Esophagus (tissue), 2 donors: ENCODE measurements around the gene RPE. TPM values are rescaled to one million over a fixed set of nuclear protein-coding genes. Genes with fewer than 3 reads are reported as not detected.

Experiments used
- H3K27ac ChIP-seq, 2 donors: one replicate each; pipeline ENCODE4 v1.5.1; 2013; ENCODE audit warnings: low read depth in 2 of 2, mild to moderate bottlenecking in 2 of 2, inconsistent platforms in 1 of 2, low read length in 1 of 2, moderate library complexity in 1 of 2
- H3K27me3 ChIP-seq, 2 donors: one replicate each; pipeline ENCODE4 v1.6.1; 2013; ENCODE audit warnings: low read length in 2 of 2, control low read depth in 1 of 2, mild to moderate bottlenecking in 1 of 2; ENCODE audit not compliant: insufficient read depth in 2 of 2, control insufficient read depth in 1 of 2
- H3K36me3 ChIP-seq, 2 donors: one replicate each; pipeline ENCODE4 v1.6.1; 2013; ENCODE audit warnings: low read length in 1 of 2; ENCODE audit not compliant: control insufficient read depth in 2 of 2, insufficient read depth in 2 of 2
- H3K4me1 ChIP-seq, 2 donors: one replicate each; pipeline ENCODE4 v1.6.1; 2013; ENCODE audit warnings: low read length in 1 of 2; ENCODE audit not compliant: control insufficient read depth in 2 of 2, insufficient read depth in 2 of 2
- H3K4me3 ChIP-seq, 2 donors: one replicate each; pipeline ENCODE4 v1.5.1; 2013; ENCODE audit warnings: low read length in 2 of 2, mild to moderate bottlenecking in 2 of 2, low read depth in 1 of 2, moderate library complexity in 1 of 2
- H3K9me3 ChIP-seq, 2 donors: one replicate each; pipeline ENCODE4 v1.6.1; 2013; ENCODE audit warnings: mild to moderate bottlenecking in 2 of 2, low read depth in 1 of 2, low read length in 1 of 2, moderate library complexity in 1 of 2; ENCODE audit not compliant: control insufficient read depth in 2 of 2, insufficient read depth in 1 of 2
- WGBS, 2 donors: extraction: QIAGEN DNeasy Blood & Tissue Kit; methylation state at CpG; one replicate each; pipeline ENCODE4 v1.1.7; 2013; 5-methylcytosine and 5-hydroxymethylcytosine counted together
- polyA plus RNA-seq, 2 donors: library from polyadenylated mRNA; stranded (reverse); fragments of 200-250 nt; gene quantifications; one replicate each; pipeline ENCODE4 v1.2.3, GENCODE V29; 2013
- donor health status: healthy with polysubstance abuse.
- donor health status: Bipolar disorder and iron deficiency.

RPE gene
- polyA plus RNA-seq, 2 donors: 13.8 to 20.4 TPM

GRCh38 chr2:210028178-210028577 lies 25.7 kb downstream of the RPE start:
- Histone ChIP-seq H3K27ac (no peak overlapping the region), H3K4me1 (no peaks in the 10 kb centered on the region), H3K4me3 (no peak overlapping the region), H3K9me3 (no peaks in the 10 kb centered on the region), H3K27me3 (no peaks in the 10 kb centered on the region), H3K36me3 (peaks cover 0 to 2% of the 10 kb centered on the region in 2 donors)
- WGBS, 2 donors: 57 to 63% methylated on average over 2 of the region's 2 CpGs

DNA sequence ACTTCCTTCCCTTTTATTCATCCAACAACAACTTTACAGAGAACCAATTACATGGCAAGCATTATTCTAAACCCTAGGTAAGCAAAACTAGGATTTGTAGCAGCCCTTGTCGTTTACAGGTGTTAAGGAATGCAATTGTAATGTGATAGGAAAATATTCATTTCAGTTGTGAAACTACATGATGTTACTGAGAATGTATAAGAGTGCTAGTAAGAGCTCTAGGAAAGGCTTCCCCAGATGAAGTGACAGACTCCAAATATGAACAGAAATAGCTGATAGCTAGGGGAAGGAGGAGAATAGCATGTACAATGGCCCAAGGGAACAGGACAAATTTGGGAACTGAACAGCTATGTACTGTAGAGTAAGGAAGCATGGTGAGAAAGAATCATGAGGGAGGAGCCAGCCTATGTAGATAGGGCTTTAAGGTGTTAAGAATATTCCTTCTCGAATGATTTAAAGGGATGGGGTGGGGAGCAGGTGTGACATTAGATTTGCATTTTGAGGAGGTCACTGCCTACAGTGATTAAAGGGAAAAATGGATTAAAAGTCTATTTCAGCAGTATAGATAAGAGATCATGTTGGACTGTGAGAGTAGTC lies 31.7 kb downstream of the RPE start:
- Histone ChIP-seq H3K36me3 (no peaks in the 10 kb centered on the region), H3K27ac (no peak overlapping the region), H3K4me1 (no peaks in the 10 kb centered on the region), H3K4me3 (no peak overlapping the region), H3K9me3 (no peaks in the 10 kb centered on the region), H3K27me3 (no peaks in the 10 kb centered on the region)
- WGBS, 2 donors: 72 to 73% methylated on average over 2 of the region's 2 CpGs

GRCh38 chr2:210035679-210036078 lies 33.2 kb downstream of the RPE start:
- H3K27ac ChIP-seq: no peak overlapping the region
- H3K4me3 ChIP-seq: no peak overlapping the region
- H3K27me3 ChIP-seq: no peaks in the 10 kb centered on the region
- no peaks in the 10 kb centered on the region for H3K4me1 ChIP-seq
- no peaks in the 10 kb centered on the region for H3K36me3 ChIP-seq
- no peaks in the 10 kb centered on the region for H3K9me3 ChIP-seq
- WGBS, 2 donors: 93 to 95% methylated on average over 4 of the region's 4 CpGs

DNA sequence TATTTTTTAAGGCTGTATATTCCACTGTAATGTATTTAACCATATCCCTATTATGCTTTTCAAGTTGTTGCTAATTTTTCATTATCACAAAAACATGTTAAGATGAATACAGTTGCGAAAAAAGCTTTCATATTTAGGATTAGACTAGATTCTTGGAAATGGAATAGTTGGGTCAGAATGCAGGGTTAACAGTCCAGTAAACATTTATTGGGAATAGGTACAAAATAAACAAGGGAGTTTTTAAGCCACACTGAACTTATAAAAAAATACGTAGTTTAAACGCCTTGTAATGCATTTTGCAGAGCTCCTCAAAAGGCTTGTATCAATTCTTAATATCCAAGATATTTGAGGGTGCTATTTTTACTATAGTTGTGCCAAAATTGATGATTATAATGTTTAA lies 35.6 kb downstream of the RPE start:
- WGBS, 2 donors: 89 to 90% methylated on average over 3 of the region's 3 CpGs
- Histone ChIP-seq H3K36me3 (no peaks in the 10 kb centered on the region), H3K4me1 (no peaks in the 10 kb centered on the region), H3K27me3 (no peaks in the 10 kb centered on the region), H3K27ac (no peak overlapping the region), H3K9me3 (no peaks in the 10 kb centered on the region), H3K4me3 (no peak overlapping the region)

- H3K4me1 ChIP-seq: no peaks in the 10 kb centered on the region
- no peaks in the 10 kb centered on the region for H3K27me3 ChIP-seq
- peaks cover 0 to 3% of the 10 kb centered on the region in 2 donors for H3K9me3 ChIP-seq
- WGBS, 2 donors: 95 to 96% methylated on average over 2 of the region's 2 CpGs
- H3K4me3 ChIP-seq: no peak overlapping the region
- peaks cover 0 to 5% of the 10 kb centered on the region in 2 donors for H3K36me3 ChIP-seq
- H3K27ac ChIP-seq: no peak overlapping the region
Measured at GRCh38 chr2:210046851-210047500, 44.5 kb downstream of the RPE start.

- WGBS, 2 donors: 82 to 91% methylated on average over 1 of the region's 1 CpG
- Histone ChIP-seq H3K27me3 (no peaks in the 10 kb centered on the region), H3K36me3 (peaks cover 0 to 5% of the 10 kb centered on the region in 2 donors), H3K9me3 (peaks cover 0 to 3% of the 10 kb centered on the region in 2 donors), H3K4me1 (no peaks in the 10 kb centered on the region), H3K4me3 (no peak overlapping the region), H3K27ac (no peak overlapping the region)
Measured at GRCh38 chr2:210049831-210050230, 47.4 kb downstream of the RPE start.

DNA sequence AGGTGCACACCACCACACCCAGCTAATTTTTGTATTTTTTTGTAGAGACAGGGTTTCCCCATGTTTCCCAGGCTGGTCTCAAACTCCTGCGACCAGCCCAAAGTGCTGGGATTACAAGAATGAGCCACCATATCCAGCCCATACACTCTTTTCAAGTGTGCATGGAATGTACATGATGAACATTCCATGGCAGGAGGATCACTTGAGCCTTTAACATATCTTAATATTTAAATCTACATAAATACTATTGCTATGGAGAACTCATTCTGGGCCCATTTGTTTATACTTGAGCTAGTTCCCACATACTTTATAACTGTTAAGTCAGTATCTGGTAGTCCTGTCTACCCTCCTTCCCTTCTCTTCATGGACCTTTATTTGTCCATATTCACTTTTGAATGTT lies 48.4 kb downstream of the RPE start:
- no peak overlapping the region for H3K27ac ChIP-seq
- peaks cover 0 to 3% of the 10 kb centered on the region in 2 donors for H3K9me3 ChIP-seq
- H3K27me3 ChIP-seq: no peaks in the 10 kb centered on the region
- H3K4me1 ChIP-seq: no peaks in the 10 kb centered on the region
- peaks cover 0 to 7% of the 10 kb centered on the region in 2 donors for H3K36me3 ChIP-seq
- H3K4me3 ChIP-seq: no peak overlapping the region
- WGBS, 2 donors: 94 to 100% methylated on average over 1 of the region's 1 CpG

DNA sequence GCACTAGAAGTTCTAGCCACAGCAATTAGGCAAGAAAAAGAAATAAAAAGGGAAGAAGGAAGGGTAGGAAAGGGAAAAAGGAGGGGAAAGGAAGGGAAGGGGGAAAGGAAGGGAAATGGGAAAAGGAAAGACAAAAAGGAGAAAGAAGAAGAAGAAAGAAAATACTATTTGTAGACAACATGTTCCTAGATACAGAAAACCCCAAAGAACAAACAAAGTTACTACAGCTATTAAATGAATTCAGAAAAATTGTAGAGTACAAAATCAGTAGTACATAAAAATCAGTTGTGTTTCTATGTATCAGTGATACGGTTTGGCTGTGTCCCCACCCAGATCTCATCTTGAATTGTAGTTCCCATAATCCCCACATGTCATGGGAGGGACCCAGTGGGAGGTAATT lies 52.3 kb downstream of the RPE start:
- 96 to 97% methylated on average over 1 of the region's 1 CpG for WGBS, 2 donors
- Histone ChIP-seq H3K36me3 (peaks cover 0 to 5% of the 10 kb centered on the region in 2 donors), H3K27ac (no peak overlapping the region), H3K9me3 (no peaks in the 10 kb centered on the region), H3K4me1 (no peaks in the 10 kb centered on the region), H3K27me3 (no peaks in the 10 kb centered on the region), H3K4me3 (no peak overlapping the region)

GRCh38 chr2:210055825-210056224 lies 53.4 kb downstream of the RPE start:
- WGBS, 2 donors: 98 to 99% methylated on average over 3 of the region's 3 CpGs
- Histone ChIP-seq H3K4me3 (no peak overlapping the region), H3K36me3 (peaks cover 0 to 3% of the 10 kb centered on the region in 2 donors), H3K27me3 (no peaks in the 10 kb centered on the region), H3K27ac (no peak overlapping the region), H3K9me3 (no peaks in the 10 kb centered on the region), H3K4me1 (no peaks in the 10 kb centered on the region)

GRCh38 chr2:210063306-210063705 lies 60.9 kb downstream of the RPE start:
- Histone ChIP-seq H3K4me3 (no peak overlapping the region), H3K9me3 (no peaks in the 10 kb centered on the region), H3K27me3 (no peaks in the 10 kb centered on the region), H3K27ac (no peak overlapping the region), H3K4me1 (no peaks in the 10 kb centered on the region), H3K36me3 (peaks cover 0 to 2% of the 10 kb centered on the region in 2 donors)
- WGBS, 2 donors: 95 to 100% methylated on average over 2 of the region's 2 CpGs
